ENCODE results near the gene RASA3.
"Not testable (repeated sequence)": the region's sequence is repeated elsewhere in the genome, so short reads cannot be mapped to it uniquely, and the experiment has no call there.

The RASA3 gene

DNA sequence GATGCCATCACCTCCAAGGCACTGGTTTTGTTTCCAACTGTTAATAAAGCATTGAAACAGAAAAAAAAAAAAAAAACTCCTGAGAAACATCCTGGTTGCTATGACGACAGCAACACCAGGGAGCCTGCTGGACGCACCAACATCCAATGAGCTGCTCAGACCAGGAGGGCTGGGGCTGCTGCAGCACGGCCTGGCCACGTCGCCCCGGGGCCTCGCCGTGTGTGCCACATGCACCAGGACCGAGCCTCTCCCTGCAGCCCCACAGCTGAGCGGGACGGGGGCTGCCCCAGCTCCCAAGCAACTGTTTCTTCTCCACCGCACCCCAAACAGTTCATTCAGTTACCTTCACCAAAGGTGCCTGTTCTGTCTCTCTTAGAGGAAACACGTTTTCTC is 54.5 kb downstream of the RASA3 start:
- DNase-seq: peak; percentile 58

DNA sequence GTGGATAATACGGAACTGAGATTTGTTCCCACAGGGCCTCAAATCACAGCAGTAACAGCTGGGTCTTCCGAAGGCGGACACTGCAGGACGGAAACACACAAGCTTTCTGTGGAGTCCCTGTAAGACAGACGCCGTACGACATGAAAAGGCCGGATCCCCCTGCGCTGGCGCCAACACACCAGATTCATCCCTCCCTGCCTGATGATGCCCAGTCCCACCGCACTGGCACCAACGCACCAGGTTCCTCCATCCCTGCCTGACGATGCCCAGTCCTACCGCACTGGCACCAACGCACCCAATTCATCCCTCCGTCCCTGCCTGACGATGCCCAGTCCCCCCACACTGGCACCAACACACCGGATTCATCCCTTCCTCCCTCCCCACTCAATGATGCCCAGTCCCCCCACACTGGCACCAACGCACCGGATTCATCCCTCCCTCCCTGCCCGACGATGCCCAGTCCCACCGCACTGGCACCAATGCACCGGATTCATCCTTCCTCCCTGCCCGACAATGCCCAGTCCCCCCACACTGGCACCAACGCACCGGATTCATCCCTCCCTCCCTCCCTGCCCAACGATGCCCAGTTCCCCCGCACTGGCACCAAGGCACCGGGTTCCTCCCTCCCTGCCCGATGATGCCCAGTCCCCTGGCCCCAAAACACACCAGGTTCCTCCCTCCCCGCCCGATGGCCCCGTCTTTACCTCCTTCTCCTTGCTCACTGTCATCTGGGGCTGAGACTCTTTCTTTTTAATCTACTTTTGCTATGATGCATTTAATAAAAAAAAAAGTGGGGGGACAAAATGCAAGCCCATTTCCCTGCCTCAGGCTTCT is 55.1 kb downstream of the RASA3 start:
- peak; percentile 30 for DNase-seq

DNA sequence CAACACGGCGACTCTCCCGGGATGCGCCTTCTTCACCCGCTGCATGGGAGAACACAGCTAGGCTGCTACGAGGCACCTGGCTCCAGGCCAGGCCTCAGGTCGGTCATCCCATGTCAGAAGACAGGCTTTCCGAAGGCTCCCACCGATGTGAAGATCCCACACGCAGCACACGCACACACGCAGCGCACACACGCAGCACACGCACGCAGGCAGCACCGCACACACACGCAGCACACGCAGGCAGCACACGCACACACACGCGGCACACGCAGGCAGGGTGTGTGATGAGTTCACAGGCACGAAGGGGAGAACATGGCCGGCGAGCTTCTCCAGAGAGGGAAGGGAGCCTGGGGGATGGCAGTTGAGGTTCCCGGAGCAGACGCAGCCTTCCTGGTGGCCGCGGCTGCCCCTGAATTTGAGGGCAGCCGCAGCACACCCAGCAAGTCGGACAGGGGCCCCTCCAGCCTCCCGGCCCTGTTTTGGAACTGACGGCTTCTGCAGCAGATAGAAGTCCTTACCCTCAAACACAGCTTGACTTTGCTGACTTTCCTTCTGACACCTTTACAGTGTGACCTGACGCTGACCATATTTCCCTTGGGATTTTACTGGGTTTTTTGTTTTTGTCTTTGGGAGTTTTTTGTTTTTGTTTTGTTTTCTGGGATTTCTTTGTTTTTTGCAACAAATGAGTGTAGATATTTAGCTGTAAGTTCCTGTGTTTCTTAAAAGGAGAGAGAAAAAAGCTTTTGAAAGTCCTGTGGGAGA is 55.9 kb downstream of the RASA3 start:
- peak; percentile 34 for DNase-seq

DNA sequence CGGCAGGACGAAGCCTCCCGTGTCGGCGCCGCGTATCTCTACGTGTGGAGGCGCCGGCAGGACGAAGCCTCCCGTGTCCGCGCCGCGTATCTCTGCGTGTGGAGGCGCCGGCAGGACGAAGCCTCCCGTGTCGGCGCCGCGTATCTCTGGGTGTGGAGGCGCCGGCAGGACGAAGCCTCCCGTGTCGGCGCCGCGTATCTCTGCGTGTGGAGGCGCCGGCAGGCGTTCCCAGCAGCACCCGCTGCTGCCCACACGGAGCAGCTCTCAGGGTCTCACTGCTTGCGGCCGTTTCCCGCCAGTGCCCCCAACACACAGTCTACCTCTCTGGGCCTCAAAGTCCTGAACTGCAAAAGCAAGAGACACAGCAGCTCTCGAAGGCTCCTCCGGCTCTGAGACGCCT is 56.6 kb downstream of the RASA3 start:
- not testable (repeated sequence) for DNase-seq

DNA sequence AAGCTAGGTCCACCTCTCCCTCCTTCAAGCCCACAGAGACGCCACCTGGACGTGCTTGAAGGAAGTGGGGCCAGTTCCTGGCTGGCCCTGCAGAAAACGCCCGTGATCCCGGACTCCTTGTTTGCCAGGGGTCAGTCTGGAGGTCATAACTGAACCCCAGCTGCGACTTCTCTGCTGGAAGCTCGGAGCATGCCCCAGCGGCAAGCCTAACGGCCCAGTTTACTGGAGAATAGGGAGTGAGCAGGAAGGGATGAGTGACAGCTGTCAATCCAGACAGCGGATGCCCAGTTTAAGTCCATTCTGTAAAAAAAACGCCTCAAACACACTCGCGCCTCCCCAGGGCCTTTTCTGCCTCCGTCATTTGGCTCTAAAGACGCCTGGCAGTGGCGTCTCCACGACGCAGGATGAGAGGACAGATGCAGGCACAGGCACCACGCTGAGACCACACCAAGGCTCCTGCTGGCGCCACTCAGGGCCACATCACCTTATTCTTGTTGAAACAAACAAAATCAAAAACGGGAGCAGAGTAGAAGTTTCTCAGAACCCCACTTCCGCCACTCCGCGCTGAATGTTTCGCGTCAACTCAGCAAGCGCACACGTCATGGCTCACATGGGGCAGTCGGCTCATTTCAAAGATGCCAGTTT is 57.6 kb downstream of the RASA3 start:
- DNase-seq: no peak

DNA sequence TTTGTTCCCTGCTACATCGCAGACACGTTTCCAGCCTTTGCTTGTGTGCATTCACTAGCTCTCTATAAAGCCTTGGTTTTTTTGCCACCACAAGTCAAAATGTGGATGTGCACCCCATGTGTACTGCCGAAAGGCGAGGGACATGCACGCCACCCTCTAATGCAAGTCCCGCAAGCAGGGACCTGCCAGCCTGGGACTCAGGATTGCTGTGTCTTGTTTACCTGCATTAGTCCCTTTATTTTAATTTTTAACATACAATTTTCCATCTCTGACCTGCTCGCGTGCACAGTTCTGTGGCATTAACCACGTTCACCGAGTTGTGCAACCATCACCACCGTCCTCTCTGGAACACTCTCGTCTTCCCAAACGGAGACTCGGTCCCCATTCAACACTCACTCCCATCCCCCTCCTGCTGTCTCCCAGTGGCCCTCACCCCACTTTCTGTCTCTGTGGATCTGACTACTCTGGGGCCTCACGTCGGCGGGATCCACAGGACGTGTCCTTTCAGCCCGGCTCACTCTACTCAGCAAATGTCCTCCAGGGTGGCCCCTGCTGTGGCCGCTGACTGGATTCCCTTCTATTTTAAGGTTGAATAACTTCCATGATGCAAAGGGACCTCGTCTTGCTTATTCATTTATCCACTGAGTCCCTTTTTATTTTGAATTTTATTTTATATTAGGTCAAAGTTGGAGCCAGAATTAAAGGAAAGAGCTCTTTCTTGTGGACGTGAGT is 58.4 kb downstream of the RASA3 start:
- no peak for DNase-seq

DNA sequence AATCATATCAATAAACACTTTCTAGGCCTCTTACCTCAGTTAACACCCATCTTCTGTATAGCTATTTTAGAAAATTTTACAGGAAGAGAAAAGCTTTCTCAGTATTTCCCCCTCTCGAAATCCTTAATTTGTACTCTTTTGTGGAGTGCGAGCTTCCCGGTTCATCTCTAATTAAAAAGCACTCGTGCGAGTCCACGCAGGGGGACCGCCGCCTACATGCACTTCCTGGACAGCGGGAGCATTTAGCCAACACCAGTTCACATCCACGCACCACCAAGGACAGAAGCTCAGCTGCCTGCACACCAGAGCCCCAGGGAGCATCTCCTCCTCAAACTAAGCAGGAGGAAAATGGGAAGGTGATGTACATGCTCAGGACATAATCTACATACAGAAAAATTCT is 60.0 kb downstream of the RASA3 start:
- DNase-seq: no peak

DNA sequence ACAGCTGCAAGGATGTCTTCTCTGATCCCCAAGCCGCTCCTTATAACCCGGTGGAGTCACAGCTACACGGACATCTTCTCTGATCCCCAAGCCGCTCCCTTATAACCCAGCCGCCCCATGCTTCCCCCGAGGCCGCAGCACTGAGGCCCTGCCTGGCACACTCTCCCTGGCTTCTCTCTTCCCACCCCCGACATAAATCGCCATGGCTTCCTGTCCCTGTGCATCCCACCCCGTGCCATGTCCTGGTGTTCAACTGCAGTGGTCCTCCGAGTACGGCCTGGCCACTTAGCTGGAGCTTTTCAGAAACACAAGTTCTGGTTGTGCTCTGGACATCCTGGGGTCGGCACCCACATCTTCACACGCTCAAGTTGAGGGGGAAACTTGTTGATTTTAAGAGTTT is 60.4 kb downstream of the RASA3 start:
- DNase-seq: peak; percentile 29

DNA sequence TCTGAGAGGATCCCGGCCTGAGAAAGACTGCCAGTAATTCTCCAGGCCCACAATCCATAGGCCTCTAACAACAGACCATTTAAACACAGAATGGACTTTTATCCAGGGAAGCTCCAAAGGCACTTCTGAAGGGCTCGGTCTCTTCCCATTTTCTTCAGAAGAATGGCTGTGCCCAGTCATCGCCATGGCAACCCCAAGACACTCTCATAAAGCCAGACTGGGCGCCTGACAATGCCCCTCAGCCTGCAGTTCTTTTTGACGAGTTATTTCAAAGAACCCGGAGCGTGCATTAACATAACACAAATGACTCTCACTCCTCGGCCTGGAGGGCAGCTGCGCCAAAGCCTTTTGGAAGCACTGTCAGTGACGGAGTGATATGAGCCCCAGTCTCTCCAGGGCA is 61.0 kb downstream of the RASA3 start:
- no peak for DNase-seq

DNA sequence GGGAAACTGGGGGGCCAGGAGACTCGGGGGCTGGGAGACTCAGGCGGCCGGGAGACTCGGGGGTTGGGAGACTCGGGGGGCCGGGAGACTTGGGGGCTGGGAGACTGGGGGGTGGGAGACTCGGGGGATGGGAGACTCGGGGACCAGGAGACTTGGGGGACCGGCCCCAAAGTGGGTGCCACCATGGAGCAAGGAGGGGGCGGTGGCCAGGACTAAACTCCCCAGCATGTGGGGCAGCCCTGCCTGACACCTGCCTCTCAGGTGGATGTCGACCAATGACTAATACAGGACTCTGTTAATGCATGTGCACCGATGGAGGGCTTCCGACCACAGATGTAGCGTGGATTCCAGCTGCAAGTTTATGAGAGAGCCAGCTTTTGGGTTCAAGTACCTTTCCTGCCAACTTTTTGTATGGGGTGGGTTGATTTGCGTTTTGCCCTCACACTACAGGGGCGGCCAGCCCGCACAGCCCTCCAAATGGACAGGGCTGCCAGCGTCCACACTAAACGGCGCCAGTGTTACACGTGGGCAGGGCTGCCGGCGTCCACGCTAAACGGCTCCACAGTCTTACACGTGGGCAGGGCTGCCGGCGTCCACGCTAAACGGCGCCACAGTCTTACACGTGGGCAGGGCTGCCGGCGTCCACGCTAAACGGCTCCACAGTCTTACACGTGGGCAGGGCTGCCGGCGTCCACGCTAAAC is 62.2 kb downstream of the RASA3 start:
- DNase-seq: peak; percentile 27

DNA sequence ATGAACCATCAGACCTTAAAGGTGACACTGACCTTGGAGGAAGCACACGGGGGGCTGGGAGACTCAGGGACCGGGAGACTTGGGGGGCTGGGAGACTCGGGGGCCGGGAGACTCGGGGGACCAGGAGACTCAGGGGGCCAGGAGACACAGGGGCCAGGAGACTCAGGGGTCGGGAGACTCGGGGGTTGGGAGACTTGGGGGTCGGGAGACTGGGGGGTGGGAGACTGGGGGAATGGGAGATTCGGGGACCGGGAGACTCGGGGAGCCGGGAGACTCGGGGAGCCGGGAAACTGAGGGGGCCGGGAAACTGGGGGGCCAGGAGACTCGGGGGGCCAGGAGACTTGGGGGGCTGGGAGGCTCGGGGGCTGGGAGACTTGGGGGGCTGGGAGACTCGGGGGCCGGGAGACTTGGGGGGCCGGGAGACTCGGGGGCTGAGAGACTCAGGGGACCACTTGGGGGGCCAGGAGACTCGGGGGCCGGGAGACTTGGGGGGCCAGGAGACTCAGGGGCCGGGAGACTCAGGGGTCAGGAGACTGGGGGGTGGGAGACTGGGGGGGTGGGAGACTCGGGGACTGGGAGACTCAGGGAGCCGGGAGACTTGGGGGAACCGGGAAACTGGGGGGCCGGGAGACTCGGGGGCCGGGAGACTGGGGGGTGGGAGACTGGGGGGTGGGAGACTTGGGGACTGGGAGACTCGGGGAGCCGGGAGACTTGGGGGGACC is 62.9 kb downstream of the RASA3 start:
- no peak for DNase-seq

DNA sequence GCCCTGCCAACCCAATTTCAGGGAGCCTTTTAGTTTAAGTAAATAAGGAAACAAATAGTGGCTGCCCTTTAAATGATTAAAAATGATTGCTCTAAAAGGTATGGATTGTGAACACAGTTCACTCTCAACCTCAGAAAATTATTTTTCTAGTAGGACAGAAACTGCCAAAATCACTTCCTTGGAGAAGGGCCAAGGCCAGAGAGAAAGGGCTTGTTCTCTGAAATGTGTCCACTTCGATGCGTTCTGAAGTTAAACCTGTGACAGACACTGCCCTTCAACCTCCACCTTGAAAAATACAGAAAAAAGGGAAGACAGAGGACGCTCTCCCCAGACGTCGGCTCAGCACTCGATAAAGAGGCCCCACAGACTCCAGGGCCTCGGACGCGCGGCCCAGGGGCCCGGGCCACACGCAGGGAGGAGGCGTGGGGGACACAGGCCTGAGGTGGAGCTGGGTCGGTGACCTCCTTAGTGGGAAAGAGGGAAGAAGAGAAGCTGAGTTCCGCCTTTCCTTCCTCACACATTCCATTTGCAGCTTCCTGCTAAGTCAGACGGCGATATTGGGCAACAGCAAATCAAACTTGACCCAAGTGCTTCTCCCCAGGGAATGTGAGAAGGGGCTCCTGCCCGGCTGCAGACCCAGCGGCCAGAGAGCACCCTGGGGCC is 63.6 kb downstream of the RASA3 start:
- DNase-seq: no peak

DNA sequence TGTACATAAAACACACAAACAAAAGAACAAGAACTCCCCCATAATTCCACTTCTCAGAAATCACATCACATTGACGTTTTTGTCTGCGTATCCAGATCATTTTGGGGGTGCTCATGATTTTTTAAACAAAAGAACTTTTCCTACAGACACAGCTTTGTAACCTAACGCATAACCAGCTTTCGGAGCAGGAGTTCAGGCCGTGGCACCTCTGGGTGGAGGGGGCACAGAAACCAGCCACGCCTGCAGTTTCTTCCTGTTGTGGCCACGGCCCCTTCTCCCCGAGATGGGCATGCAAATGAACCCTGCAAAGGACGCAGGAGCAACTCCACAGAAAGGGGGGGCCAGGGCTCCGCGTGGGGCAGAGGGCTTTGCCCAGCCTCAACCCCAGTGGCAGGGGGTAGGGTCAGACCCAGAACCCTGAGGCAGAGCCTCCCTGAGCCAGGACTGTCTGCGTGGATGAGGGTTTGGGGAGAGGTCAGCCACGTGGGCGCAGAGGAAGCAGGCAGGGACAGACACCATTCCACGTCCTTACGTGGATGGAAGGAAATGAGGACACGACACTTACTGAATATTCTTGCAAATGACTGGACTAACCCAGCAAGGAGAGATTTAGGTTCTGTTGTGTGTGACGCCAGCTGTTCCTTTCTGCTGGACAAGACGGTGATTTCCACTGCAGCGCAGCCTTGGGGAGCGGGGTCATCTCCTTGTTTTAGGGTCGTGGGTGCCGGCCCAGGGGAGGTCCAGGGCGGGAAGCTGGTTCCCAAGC is 64.4 kb downstream of the RASA3 start:
- no peak for DNase-seq

DNA sequence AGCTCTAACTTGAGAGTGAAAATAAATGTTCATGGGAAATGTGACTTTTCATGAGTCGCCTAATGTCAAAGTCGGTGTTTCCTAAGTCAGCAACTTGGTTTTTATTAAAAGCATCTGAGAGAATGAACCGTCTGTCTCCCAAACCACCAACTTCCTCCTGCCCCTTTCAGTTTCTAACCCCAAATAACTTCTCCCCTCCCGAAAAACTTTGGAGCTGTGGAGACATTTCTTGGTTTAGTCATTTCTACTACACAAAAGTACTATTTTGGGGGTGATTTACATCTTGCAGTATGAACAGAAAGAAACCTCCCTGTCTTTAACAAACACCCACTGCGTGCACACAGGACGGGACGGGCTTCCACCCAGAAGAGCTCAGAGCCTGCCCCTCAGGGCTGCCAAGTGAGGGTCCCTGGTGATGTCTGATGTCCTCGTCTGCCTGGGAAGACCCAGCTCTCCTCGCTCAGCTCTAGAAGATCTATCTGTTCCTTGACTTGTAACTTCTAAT is 65.0 kb downstream of the RASA3 start:
- no peak for DNase-seq

DNA sequence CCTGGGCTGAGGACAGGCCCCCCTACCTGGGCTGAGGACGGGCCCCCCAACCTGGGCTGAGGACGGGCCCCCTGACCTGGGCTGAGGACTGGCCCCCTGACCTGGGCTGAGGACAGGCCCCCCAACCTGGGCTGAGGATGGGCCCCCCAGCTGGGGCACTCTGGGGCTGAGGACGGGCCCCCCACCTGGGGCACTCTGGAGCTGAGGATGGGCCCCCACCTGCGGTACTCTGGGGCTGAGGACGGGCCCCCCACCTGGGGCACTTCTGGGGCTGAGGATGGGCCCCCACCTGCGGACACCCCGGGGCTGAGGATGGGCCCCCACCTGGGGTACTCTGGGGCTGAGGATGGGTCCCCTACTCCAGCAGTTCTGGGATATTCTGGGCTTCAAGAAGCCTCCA is 65.5 kb downstream of the RASA3 start:
- no peak for DNase-seq

DNA sequence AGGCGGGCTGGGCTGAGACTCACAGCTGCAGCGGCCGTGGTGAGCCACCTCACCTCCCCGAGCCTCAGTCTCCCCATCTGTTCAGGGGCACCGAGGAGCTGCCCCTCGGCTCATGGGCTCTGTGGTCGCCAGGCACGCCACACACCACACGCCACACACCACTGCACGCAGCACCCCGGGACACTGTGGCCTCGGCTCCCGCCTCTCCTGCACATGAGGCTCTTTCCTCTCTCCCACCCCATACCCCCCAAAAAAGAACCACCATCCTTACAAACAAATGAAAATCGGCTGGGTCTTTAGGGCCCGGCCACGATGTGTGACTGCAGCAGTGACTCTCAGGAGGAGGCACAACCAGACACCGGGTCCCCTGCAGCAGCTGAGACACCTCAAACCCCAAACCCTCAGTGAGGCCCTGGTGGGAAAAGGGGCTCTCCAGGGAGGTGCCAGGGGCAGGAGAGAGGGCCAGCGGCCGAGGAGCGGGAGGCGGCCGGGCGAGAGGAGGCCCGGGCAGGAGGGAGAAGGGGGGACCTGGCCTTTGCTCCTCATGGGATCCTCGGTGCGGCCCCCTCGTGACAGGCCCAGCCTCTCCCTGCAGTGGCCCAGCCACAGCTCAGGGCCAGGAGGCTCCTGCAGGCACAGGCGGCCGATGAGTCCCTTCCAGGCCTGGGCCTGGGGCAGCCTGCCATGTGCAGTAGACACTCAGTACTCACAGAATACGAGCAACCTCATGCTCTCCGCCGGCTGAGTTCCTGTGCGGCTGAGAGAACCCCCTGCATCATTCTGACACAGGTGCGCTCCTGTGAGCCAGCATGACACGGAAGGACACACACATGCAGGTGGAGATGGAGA is 66.3 kb downstream of the RASA3 start:
- DNase-seq: no peak

DNA sequence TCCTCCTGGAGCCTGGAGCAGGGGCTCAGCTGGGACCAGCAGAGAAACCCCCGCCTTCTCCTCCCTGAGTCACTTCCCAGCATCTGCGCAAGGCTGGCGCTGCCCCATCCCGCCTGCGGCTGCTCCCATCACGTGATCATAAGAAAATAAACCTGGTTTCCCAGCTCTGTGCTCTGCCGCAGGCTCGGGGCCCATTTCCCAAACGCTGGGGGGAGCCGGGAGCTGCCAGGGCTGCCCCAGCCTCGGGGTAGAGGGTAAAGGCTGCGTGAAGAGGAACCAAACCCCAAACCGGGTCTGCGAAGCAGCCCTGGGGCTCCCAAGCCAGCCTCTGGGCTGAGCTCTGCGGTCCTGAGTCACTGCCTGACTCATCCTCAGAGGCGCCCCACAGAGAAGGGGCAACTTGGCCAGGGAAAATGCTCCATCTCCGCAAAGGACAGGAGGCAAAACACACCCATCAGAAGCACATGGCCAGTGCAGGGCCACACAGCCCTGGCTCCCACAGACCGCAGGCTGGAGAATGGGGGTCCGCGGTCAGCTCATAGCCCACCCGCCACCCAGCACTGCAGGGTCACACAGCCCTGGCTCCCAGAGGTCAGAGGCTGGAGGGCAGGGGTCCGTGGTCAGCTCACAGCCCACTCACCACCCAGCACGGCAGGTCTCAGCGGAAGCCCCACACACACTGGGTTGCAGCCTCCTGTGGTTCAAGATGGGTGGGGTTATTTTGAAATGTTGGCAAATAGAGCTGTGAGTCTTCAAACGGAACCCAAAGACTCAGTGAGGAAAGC is 67.1 kb downstream of the RASA3 start:
- DNase-seq: peak; percentile 96

DNA sequence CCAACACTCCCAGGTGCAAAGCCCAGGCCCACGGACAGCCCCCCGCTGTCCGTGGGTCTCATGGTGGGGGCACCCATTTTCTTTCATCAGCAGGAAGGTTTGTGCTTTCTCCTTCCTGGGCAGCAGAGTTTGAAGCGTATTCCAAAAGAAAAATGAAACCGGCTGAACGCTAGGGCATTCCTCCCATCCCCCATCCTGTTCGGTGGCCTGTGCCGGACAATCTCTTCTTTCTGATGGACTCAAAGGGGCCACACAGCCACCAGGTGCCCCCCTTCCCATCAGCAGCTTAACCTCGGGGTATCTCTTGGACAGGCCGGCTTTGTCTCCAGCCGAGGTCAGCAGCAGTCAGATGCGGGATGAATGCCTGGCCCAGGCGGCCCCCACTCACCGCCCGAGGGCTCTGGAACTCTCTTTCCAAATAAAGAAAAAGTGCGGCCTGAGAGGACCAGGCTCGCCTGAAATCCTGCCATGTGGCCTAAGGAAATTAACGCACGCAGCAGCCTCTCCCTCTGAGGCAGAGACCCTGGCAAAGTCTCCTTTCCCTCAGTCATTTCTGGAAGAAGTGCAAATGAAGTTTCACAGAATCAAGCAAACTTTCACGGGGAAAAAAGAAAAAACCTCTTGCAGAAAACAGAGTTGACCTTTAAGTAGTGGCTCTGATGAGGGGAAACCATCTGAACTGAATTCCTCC is 67.8 kb downstream of the RASA3 start:
- peak; percentile 74 for DNase-seq

Measured in right forelimb (tissue), 1 donor.